Stomach (tissue), 9 donors: ENCODE measurements around the gene SLC8A2. TPM values are rescaled to one million over a fixed set of nuclear protein-coding genes. Genes with fewer than 3 reads are reported as not detected.

ENCODE experiments used
- DNase-seq, 2 donors: peaks; one replicate each; pipeline versions ENCODE4 v3.0.0 to v3.0.0-alpha.2; 2013 to 2019
- H3K27ac ChIP-seq, 5 donors: fragments of 200-600 bp in 4 of 5; sonication (generic) in 4 of 5; one replicate each; pipeline ENCODE4 v1.5.1; 2013 to 2019; ENCODE audit warnings: mild to moderate bottlenecking in 1 of 5, moderate library complexity in 1 of 5
- H3K27me3 ChIP-seq, 3 donors: fragments of 200-600 bp; sonication (generic); one replicate each; pipeline ENCODE4 v1.5.1; 2017 to 2019; ENCODE audit warnings: mixed run types in 1 of 3
- H3K36me3 ChIP-seq, 4 donors: fragments of 200-600 bp; sonication (generic); 1 replicate in 3 of 4; 2 replicates in 1 of 4; pipeline ENCODE4 v1.5.1; 2016 to 2019
- H3K4me1 ChIP-seq, 4 donors: fragments of 200-600 bp; sonication (generic); one replicate each; pipeline ENCODE4 v1.5.1; 2016 to 2019
- H3K4me3 ChIP-seq, 4 donors: fragments of 200-600 bp; sonication (generic) in 3 of 4; one replicate each; pipeline ENCODE4 v1.5.1; 2016 to 2019; ENCODE audit warnings: mild to moderate bottlenecking in 1 of 4
- H3K9me3 ChIP-seq, 4 donors: fragments of 200-600 bp; sonication (generic); one replicate each; pipeline ENCODE4 v1.5.1; 2016 to 2019
- CTCF ChIP-seq, 7 experiments: fragments of 450-650 bp in 4 of 7; fragments of 200-600 bp in 3 of 7; sonication (generic) in 3 of 7; IDR thresholded peaks; one replicate each; pipeline ENCODE4 v1.5.1; 2016 to 2019; ENCODE audit warnings: antibody characterized with exemption in 7 of 7, control low read depth in 2 of 7, mild to moderate bottlenecking in 1 of 7
- EP300 ChIP-seq: sonication (generic); formaldehyde crosslinking; IDR thresholded peaks from one replicate; pipeline ENCODE4 v1.6.1; 2017; ENCODE audit warnings: antibody characterized with exemption
- POLR2A ChIP-seq, 4 donors: fragments of 450-650 bp; IDR thresholded peaks; one replicate each; pipeline ENCODE4 v1.6.1; 2016; ENCODE audit warnings: antibody characterized with exemption in 4 of 4, control low read depth in 2 of 4, mild to moderate bottlenecking in 1 of 4, moderate library complexity in 1 of 4
- POLR2AphosphoS5 ChIP-seq, 3 donors: sonication (generic); formaldehyde crosslinking; IDR thresholded peaks; one replicate each; pipeline ENCODE4 v1.6.1; 2016; ENCODE audit warnings: antibody characterized with exemption in 3 of 3
- WGBS, 5 donors: extraction: QIAGEN DNeasy Blood & Tissue Kit in 3 of 5; methylation state at CpG; one replicate each; pipeline versions ENCODE4 v1.1.5 to v1.1.7; 2013 to 2018; 5-methylcytosine and 5-hydroxymethylcytosine counted together
- intact Hi-C: fragments of 100-400 bp; cut with DNase I; formaldehyde crosslinking; loops from one replicate; pipeline ENCODE4 v1.15.1; 2023; ENCODE audit warnings: low total_unique reads
- polyA plus RNA-seq, 3 donors: library from polyadenylated mRNA; stranded (reverse); fragments of 200-250 nt; gene quantifications; one replicate each; pipeline ENCODE4 v1.2.3, GENCODE V29; 2013
- total RNA-seq, 5 donors: library from RNA; depleted of rRNA; stranded (reverse); fragments of >200 nt; gene quantifications; one replicate each; pipeline versions ENCODE4 v1.1.0 to v1.2.3, GENCODE V29; 2014 to 2016
- donor health status: healthy with polysubstance abuse.
- donor health status: Bipolar disorder and iron deficiency.
- donor health status: healthy.

Gene SLC8A2
- total and polyA plus RNA-seq, 8 donors = 0.12 to 17.9 (median 2.0) TPM

DNA sequence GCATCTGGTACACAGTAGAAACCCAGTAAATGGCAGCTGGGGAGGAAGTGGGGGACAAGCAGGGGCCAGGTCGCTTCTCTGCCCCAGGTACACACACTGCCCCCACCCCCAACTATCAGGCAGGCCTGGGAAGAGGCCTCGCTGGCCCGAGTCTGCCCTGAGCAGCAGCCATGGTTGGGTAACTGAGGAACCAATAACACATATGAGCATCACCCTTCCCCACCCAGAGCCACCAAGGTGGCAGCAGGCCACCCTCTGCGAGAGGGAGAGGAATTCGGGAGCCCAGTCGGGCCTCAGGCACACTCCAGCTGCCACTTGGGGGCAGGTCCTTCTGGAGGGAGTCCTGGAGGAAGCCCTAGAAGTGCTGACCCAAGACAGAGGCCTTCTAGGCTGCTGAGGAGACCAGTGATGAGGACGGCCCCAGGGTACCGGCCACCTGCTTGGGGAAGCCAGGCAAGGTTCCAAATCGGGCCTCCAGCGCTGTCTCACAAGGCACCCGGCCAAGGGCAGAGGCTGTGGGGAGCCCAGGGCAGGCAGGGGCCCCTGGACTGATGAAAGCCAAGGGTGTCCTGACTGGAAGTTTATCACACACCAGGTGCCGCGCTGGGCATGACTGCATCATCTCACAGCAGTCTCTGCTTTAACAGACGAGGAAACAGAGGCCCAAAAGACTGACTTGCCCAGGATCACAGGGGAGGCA is 26.3 kb upstream of the SLC8A2 start:
- intact Hi-C loops = no loop called here
- no peaks in the 10 kb centered on the region for H3K9me3 ChIP-seq
- no peak overlapping the region for H3K4me3 ChIP-seq
- H3K27me3 ChIP-seq = no peaks in the 10 kb centered on the region
- peak overlapping the region in 2 of 5 donors; percentile 29 to 32 for H3K27ac ChIP-seq
- no peak for TF ChIP-seq CTCF (IDR thresholded peaks at IDR 0.05)
- no peak for TF ChIP-seq POLR2AphosphoS5 (IDR thresholded peaks at IDR 0.05)
- TF ChIP-seq POLR2A (IDR thresholded peaks at IDR 0.05) = no peak
- TF ChIP-seq EP300 = no peak
- DNase-seq = no peak
- peaks cover 12 to 50% (median 42%) of the 10 kb centered on the region in 4 donors for H3K4me1 ChIP-seq
- H3K36me3 ChIP-seq = peaks cover 53 to 96% (median 95%) of the 10 kb centered on the region in 4 donors
- 60 to 73% (median 66%) methylated on average over 12 to 14 of the region's 14 CpGs for WGBS, 5 donors

DNA sequence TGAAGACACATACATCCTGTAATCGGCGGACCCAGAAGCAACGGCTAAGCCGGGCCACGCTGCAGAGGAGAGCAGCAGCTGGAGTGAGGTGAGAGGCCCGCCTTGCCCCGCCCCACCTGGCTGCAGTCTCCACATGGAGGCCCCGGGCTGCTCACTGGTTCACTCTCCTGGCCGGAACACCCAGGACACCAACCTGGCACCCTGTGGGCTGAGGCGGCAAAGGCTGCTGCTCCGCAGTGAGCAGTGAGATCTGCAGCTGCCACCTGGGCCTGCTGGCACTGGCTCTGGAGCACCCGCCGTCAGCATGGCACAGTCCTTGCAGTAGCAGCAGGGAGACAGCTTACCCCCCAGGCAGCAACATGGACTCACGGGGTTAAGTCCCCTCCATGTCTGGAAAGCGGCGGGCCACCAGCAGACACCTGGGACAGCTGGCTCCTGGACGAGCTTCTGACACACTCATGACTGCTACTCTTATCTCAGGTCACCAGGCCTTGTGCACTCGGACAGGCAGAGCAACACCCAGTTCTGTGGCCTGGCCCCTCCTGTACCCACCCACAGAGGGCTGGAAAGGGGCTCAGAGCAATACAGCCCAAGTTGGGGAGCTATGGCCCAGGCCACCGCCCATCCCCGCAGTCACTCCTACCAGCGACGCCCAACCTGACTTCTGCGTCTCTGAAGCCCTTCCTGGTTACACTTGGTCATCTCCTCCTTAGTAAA is 25.5 kb upstream of the SLC8A2 start:
- intact Hi-C loops = no loop called here
- Histone ChIP-seq H3K4me3 (no peak overlapping the region), H3K27ac (peak overlapping the region in 3 of 5 donors; percentile 25 to 55 (median 29)), H3K9me3 (no peaks in the 10 kb centered on the region), H3K27me3 (no peaks in the 10 kb centered on the region), H3K36me3 (peaks cover 55 to 96% (median 96%) of the 10 kb centered on the region in 4 donors), H3K4me1 (peaks cover 12 to 50% (median 42%) of the 10 kb centered on the region in 4 donors)
- DNase-seq = peak in 1 of 2 donors; percentile 81
- TF ChIP-seq POLR2AphosphoS5 (IDR thresholded peaks at IDR 0.05) = no peak
- no peak for TF ChIP-seq POLR2A (IDR thresholded peaks at IDR 0.05)
- no peak for TF ChIP-seq EP300
- no peak for TF ChIP-seq CTCF (IDR thresholded peaks at IDR 0.05)
- WGBS, 5 donors = 32 to 72% (median 50%) methylated on average over 16 to 23 of the region's 23 CpGs

DNA sequence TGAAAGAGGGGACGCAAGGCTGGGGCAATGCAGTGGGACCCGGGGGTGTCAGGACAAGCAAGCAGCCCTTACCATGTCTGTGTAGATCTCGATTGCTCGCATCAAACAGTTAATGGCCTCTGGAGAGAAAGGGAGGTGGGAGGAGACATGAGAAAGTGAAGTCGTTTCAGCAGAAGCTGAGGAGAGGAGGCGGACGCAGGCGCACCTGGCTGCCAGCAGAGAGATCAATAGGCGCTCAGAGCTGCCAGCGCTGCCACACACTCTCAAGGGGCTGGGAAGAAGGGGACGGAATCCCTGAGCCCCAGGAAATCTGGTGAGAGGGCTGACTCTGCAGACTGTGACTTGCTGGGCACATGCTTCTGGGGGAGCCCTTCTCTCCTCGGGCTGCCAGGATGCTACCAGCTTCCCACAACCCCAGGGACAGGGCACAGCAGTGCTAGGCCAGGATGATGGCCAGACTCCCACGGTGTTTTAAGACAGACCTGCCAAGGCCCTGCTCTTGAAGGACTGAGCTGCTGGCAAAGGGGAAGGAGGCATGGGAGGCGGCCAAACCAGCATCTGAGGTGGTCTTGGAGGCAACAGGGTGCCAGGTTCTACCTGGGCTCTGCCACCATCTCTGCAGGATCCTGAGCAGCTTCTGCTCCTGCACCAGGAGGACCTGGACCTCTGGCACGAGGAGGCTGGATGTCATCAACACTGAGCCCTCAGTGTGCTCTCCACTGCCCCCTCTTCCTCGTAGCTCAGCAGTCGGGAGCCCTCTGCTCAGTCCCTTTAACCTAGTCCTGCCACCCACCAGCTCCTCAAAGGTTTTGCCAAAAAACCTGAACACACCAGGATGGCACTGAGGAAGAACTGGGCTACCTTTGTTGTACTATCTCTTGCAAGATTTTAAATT is 24.0 kb upstream of the SLC8A2 start:
- peaks cover 47 to 98% (median 97%) of the 10 kb centered on the region in 4 donors for H3K36me3 ChIP-seq
- intact Hi-C loops = no loop called here
- no peak for DNase-seq
- H3K9me3 ChIP-seq = no peaks in the 10 kb centered on the region
- peaks cover 11 to 39% (median 35%) of the 10 kb centered on the region in 4 donors for H3K4me1 ChIP-seq
- WGBS, 5 donors = 71 to 85% (median 81%) methylated on average over 16 to 17 of the region's 17 CpGs
- no peak overlapping the region for H3K4me3 ChIP-seq
- H3K27ac ChIP-seq = no peak overlapping the region
- no peak for TF ChIP-seq POLR2A (IDR thresholded peaks at IDR 0.05)
- TF ChIP-seq EP300 = no peak
- no peak for TF ChIP-seq CTCF (IDR thresholded peaks at IDR 0.05)
- no peak for TF ChIP-seq POLR2AphosphoS5 (IDR thresholded peaks at IDR 0.05)
- no peaks in the 10 kb centered on the region for H3K27me3 ChIP-seq

DNA sequence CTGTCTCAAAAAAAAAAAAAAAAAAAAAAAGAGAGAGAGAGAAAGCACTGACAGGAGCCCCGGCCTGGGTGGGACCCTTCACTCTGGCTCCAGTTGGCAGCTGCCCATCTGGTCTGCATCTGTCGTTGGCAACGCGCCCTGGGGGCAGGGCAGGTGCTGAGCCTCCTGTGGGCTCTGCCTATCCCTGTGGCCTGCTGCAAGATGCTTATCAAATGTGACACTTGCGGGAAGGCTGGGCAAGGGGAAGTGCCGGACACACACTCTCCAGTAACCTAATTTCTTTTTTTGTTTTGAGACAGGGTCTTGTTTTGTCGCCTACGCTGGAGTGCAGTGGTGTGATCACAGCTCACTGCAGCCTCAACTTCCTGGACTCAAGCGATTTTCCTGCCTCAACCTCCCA is 23.0 kb upstream of the SLC8A2 start:
- intact Hi-C loops = no loop called here
- H3K27me3 ChIP-seq = no peaks in the 10 kb centered on the region
- H3K4me3 ChIP-seq = no peak overlapping the region
- H3K4me1 ChIP-seq = peaks cover 8 to 30% (median 27%) of the 10 kb centered on the region in 4 donors
- DNase-seq = no peak
- 54 to 65% (median 59%) methylated on average over 9 of the region's 9 CpGs for WGBS, 5 donors
- no peaks in the 10 kb centered on the region for H3K9me3 ChIP-seq
- TF ChIP-seq CTCF (IDR thresholded peaks at IDR 0.05) (no peak), POLR2AphosphoS5 (IDR thresholded peaks at IDR 0.05) (no peak), POLR2A (IDR thresholded peaks at IDR 0.05) (no peak), EP300 (no peak)
- H3K27ac ChIP-seq = no peak overlapping the region
- H3K36me3 ChIP-seq = peaks cover 49 to 98% (median 97%) of the 10 kb centered on the region in 4 donors
